SH-SY5Y (cell line): ENCODE data around the gene PPM1H.

Source experiments
- GATA2 ChIP-seq: IDR thresholded peaks from 2 replicates; pipeline ENCODE4 v1.6.1; 2011; ENCODE audit warnings: mild to moderate bottlenecking, low read depth, low read length
- GATA3 ChIP-seq: IDR thresholded peaks from 2 replicates; pipeline ENCODE4 v1.6.1; 2011; ENCODE audit warnings: low read depth, mild to moderate bottlenecking, low read length, moderate library complexity

GRCh38 chr12:62922539-62922938, 12.4 kb downstream of the PPM1H start:
- TF ChIP-seq GATA2 (no peak), GATA3 (no peak)
